ENCODE results near the gene RNASET2. TPM values are rescaled to one million over a fixed set of nuclear protein-coding genes. Genes with fewer than 3 reads are reported as not detected.
"Not testable (repeated sequence)": the region's sequence is repeated elsewhere in the genome, so short reads cannot be mapped to it uniquely, and the experiment has no call there.

RNASET2 gene
- total and polyA plus RNA-seq, 4 donors, result 51.7 to 66.6 (median 58.9) TPM

DNA sequence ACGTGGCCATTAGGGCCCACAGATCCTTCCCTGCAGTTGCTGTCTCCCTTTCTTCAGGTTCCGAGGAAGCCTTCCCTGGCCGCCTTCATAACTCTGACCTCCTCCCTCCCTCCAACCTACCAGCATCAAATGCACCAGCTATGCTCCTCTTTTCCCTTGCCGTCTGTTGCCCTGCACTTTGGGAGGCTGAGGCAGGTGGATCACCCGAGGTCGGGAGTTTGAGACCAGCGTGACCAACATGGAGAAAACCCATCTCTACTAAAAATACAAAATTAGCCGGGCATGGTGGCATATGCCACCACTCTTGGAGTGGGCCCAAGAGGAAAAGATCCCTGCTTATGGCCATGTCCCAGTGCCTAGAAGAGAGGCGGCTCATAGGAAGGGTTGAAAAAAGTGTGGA, 31.8 kb downstream of the RNASET2 start:
- no peak overlapping the region for H3K4me3 ChIP-seq (ENCODE audit: low read depth, low read length)
- no peaks in the 10 kb centered on the region for H3K9me3 ChIP-seq (ENCODE audit: control insufficient read depth, insufficient read depth, low read length)
- WGBS (ENCODE audit: insufficient coverage), result 97% methylated on average over 5 of the region's 9 CpGs
- H3K27me3 ChIP-seq (ENCODE audit: control insufficient read depth, insufficient read depth, low read length), result no peaks in the 10 kb centered on the region
- no peak overlapping the region for H3K27ac ChIP-seq (ENCODE audit: low read depth, low read length)
- peaks cover 13% of the 10 kb centered on the region for H3K36me3 ChIP-seq (ENCODE audit: control insufficient read depth, insufficient read depth, low read length)
- H3K4me1 ChIP-seq (ENCODE audit: control insufficient read depth, insufficient read depth, low read length), result peaks cover 25% of the 10 kb centered on the region
- DNase-seq (ENCODE audit: low read depth in 4 of 6, low spot score in 6 of 6), result no peak

GRCh38 chr6:166922937-166923336, 33.4 kb downstream of the RNASET2 start:
- Histone ChIP-seq H3K4me3 (ENCODE audit: low read depth, low read length) (no peak overlapping the region), H3K36me3 (ENCODE audit: control insufficient read depth, insufficient read depth, low read length) (peaks cover 5% of the 10 kb centered on the region), H3K27me3 (ENCODE audit: control insufficient read depth, insufficient read depth, low read length) (no peaks in the 10 kb centered on the region), H3K9me3 (ENCODE audit: control insufficient read depth, insufficient read depth, low read length) (no peaks in the 10 kb centered on the region), H3K4me1 (ENCODE audit: control insufficient read depth, insufficient read depth, low read length) (peaks cover 12% of the 10 kb centered on the region), H3K27ac (ENCODE audit: low read depth, low read length) (no peak overlapping the region)
- WGBS (ENCODE audit: insufficient coverage), result 100% methylated on average over 3 of the region's 7 CpGs
- no peak for DNase-seq (ENCODE audit: low read depth in 4 of 6, low spot score in 6 of 6)

DNA sequence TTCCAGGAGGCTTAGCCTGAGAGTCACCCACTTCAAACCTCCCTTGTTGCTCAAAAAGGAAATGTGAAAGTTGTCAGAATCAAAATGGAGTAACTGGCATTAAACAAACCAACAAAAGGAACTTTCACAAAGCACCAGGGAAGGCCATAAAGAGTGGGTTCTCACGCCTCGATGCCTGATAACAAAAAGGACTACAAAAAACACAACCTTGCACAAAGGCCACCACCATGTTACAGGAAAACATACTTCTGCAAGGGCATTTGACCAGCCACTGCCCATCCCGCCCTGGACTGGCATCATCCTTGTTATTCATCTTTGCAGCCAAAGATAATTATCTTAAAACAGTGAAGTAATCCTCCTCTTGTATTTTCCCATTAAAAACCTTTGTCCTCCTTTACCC, 34.8 kb downstream of the RNASET2 start:
- DNase-seq (ENCODE audit: low read depth in 4 of 6, low spot score in 6 of 6), result peak in 1 of 6 donors; percentile 39

GRCh38 chr6:166916824-166917223, 39.5 kb downstream of the RNASET2 start:
- Histone ChIP-seq H3K4me3 (ENCODE audit: low read depth, low read length) (no peak overlapping the region), H3K36me3 (ENCODE audit: control insufficient read depth, insufficient read depth, low read length) (no peaks in the 10 kb centered on the region), H3K9me3 (ENCODE audit: control insufficient read depth, insufficient read depth, low read length) (no peaks in the 10 kb centered on the region), H3K4me1 (ENCODE audit: control insufficient read depth, insufficient read depth, low read length) (no peaks in the 10 kb centered on the region), H3K27ac (ENCODE audit: low read depth, low read length) (no peak overlapping the region), H3K27me3 (ENCODE audit: control insufficient read depth, insufficient read depth, low read length) (no peaks in the 10 kb centered on the region)
- DNase-seq (ENCODE audit: low read depth in 4 of 6, low spot score in 6 of 6), result no peak
- WGBS (ENCODE audit: insufficient coverage), result no CpG with 5 or more reads among the region's 2 CpGs

More for the DNA sequence above, 34.8 kb downstream of the RNASET2 start:
- no peaks in the 10 kb centered on the region for H3K9me3 ChIP-seq (ENCODE audit: control insufficient read depth, insufficient read depth, low read length)
- H3K4me3 ChIP-seq (ENCODE audit: low read depth, low read length), result no peak overlapping the region
- 38% methylated on average over 3 of the region's 3 CpGs for WGBS (ENCODE audit: insufficient coverage)
- no peak overlapping the region for H3K27ac ChIP-seq (ENCODE audit: low read depth, low read length)
- H3K27me3 ChIP-seq (ENCODE audit: control insufficient read depth, insufficient read depth, low read length), result no peaks in the 10 kb centered on the region
- H3K4me1 ChIP-seq (ENCODE audit: control insufficient read depth, insufficient read depth, low read length), result peaks cover under 1% of the 10 kb centered on the region
- H3K36me3 ChIP-seq (ENCODE audit: control insufficient read depth, insufficient read depth, low read length), result peaks cover 5% of the 10 kb centered on the region

- not testable (repeated sequence) for H3K36me3 ChIP-seq (ENCODE audit: control insufficient read depth, insufficient read depth, low read length); H3K9me3 ChIP-seq (ENCODE audit: control insufficient read depth, insufficient read depth, low read length); H3K4me1 ChIP-seq (ENCODE audit: control insufficient read depth, insufficient read depth, low read length); H3K27ac ChIP-seq (ENCODE audit: low read depth, low read length); H3K27me3 ChIP-seq (ENCODE audit: control insufficient read depth, insufficient read depth, low read length); DNase-seq (ENCODE audit: low read depth in 4 of 6, low spot score in 6 of 6); H3K4me3 ChIP-seq (ENCODE audit: low read depth, low read length)
- 13% methylated on average over 4 of the region's 8 CpGs for WGBS (ENCODE audit: insufficient coverage)
Observed at GRCh38 chr6:166915484-166915883, 40.9 kb downstream of the RNASET2 start.

GRCh38 chr6:166914952-166915351, 41.4 kb downstream of the RNASET2 start:
- H3K36me3 ChIP-seq (ENCODE audit: control insufficient read depth, insufficient read depth, low read length); H3K9me3 ChIP-seq (ENCODE audit: control insufficient read depth, insufficient read depth, low read length); H3K27ac ChIP-seq (ENCODE audit: low read depth, low read length); H3K4me1 ChIP-seq (ENCODE audit: control insufficient read depth, insufficient read depth, low read length); H3K4me3 ChIP-seq (ENCODE audit: low read depth, low read length); H3K27me3 ChIP-seq (ENCODE audit: control insufficient read depth, insufficient read depth, low read length); DNase-seq (ENCODE audit: low read depth in 4 of 6, low spot score in 6 of 6): not testable (repeated sequence)
- WGBS (ENCODE audit: insufficient coverage), result 100% methylated on average over 1 of the region's 3 CpGs

DNA sequence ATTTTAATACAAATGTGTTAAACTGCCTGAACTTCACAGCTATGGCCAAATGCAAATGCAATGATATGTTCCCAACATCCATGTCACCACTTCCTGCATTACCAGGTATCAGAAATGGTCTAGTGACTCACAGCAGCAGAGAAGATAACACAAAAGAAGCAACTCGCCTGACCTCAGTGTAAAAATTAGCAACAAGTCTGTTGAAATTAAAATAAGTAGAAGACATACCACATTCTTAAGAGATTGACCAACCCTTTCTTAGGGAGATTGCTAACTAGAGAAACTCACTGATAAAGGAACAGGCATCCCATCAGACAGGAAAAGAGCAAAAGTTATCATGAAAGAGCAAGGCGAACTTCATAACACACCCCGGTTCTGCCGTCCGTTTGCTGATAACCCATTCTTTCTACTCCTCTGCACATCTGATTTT, 45.1 kb downstream of the RNASET2 start:
- Histone ChIP-seq H3K4me3 (ENCODE audit: low read depth, low read length) (no peak overlapping the region), H3K36me3 (ENCODE audit: control insufficient read depth, insufficient read depth, low read length) (no peaks in the 10 kb centered on the region), H3K27me3 (ENCODE audit: control insufficient read depth, insufficient read depth, low read length) (no peaks in the 10 kb centered on the region), H3K9me3 (ENCODE audit: control insufficient read depth, insufficient read depth, low read length) (no peaks in the 10 kb centered on the region), H3K27ac (ENCODE audit: low read depth, low read length) (no peak overlapping the region), H3K4me1 (ENCODE audit: control insufficient read depth, insufficient read depth, low read length) (peaks cover 18% of the 10 kb centered on the region)
- 93% methylated on average over 2 of the region's 5 CpGs for WGBS (ENCODE audit: insufficient coverage)
- no peak for DNase-seq (ENCODE audit: low read depth in 4 of 6, low spot score in 6 of 6)

DNA sequence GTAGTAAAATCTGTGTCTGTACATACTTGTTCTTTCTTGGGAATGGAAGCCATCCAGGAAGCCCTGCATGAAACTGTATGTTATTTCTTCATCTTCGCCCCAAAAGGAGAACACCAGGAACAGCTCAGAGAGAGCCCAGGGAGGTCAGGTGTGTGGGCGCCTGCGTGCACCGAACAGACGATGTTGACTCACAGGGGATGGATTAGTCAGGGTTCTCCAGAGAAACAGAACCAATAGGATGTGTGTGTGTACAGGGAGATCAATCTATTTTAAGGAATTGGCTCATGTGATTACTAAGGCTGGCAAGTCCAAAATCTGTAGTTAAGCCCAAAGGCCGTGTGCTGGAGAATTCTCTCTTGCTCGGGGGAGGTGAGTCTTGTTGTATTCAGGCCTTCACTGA, 45.7 kb downstream of the RNASET2 start:
- Histone ChIP-seq H3K9me3 (ENCODE audit: control insufficient read depth, insufficient read depth, low read length) (no peaks in the 10 kb centered on the region), H3K4me3 (ENCODE audit: low read depth, low read length) (no peak overlapping the region), H3K27ac (ENCODE audit: low read depth, low read length) (no peak overlapping the region), H3K4me1 (ENCODE audit: control insufficient read depth, insufficient read depth, low read length) (peaks cover 22% of the 10 kb centered on the region), H3K36me3 (ENCODE audit: control insufficient read depth, insufficient read depth, low read length) (no peaks in the 10 kb centered on the region), H3K27me3 (ENCODE audit: control insufficient read depth, insufficient read depth, low read length) (no peaks in the 10 kb centered on the region)
- 88% methylated on average over 6 of the region's 7 CpGs for whole genome bisulfite sequencing (ENCODE audit: insufficient coverage)
- DNase-seq (ENCODE audit: low read depth in 4 of 6, low spot score in 6 of 6), result no peak

DNA sequence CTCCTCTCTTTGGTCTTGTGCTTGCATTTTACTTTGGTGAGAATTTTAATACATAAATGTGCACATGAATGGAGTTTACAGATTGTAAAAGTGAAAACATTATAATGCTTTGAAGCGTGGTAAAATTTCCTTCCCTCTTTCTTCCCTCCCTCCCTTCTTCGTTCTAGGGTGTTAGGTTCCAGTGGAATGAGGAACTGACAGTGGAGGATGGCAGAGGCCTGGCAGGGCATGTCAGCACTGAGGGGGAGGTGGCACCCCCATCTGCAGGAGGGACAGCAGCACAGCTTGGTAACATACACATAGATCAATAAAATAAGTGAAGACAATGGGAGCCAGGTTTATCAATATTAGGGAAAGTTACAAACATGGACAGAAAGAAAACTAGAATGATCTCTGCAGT, 47.5 kb downstream of the RNASET2 start:
- H3K4me1 ChIP-seq (ENCODE audit: control insufficient read depth, insufficient read depth, low read length), result peaks cover 40% of the 10 kb centered on the region
- no peak for DNase-seq (ENCODE audit: low read depth in 4 of 6, low spot score in 6 of 6)
- H3K27ac ChIP-seq (ENCODE audit: low read depth, low read length), result no peak overlapping the region

DNA sequence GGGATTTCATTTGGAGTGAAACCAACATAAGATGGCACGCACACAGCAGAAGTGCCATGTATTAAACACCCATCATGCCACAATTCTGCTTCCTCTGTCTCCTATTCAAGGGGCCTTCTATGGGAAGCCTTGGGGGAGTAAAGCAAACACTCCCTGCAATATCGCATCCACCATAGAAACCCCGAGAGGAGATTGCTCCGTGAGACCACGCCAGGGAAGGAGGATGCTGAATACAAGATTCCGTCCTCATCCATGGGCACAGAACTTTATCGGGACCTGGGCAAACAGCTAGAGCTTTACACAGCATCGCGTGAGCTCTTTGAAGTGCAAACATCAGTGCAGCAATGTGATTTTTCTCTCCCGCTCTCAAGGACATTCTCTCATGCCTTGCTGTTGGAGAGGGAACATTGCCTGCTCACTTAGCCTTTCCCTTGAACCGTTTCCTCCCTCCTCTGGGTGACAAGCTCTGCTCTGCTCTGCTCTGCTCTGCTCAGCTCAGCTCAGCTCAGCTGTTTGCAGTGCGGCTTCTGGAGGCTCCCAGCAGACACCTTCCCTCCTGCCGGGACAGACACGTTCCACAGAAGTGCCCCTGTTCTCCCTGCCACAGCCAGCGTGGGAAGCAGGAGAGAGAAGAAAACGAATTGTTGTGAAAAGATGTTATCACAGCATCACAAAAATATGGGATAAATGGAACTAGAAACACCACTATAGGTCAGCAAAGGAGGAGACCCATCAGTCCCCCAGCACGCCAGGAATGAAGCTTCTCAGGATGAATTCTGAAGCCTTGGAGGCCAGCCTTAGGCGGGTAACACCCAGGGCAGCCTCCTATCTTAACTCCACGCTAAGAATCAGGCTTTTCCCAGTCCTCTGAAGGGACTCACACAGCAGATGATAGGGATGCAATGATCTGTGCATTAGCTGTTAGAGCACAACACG, 48.2 kb downstream of the RNASET2 start:
- no peak overlapping the region for H3K27ac ChIP-seq (ENCODE audit: low read depth, low read length)
- no peaks in the 10 kb centered on the region for H3K27me3 ChIP-seq (ENCODE audit: control insufficient read depth, insufficient read depth, low read length)
- 57% methylated on average over 8 of the region's 20 CpGs for WGBS (ENCODE audit: insufficient coverage)
- DNase-seq (ENCODE audit: low read depth in 4 of 6, low spot score in 6 of 6), result peak in 1 of 6 donors; percentile 65
- no peak overlapping the region for H3K4me3 ChIP-seq (ENCODE audit: low read depth, low read length)
- H3K4me1 ChIP-seq (ENCODE audit: control insufficient read depth, insufficient read depth, low read length), result peaks cover 46% of the 10 kb centered on the region
- no peaks in the 10 kb centered on the region for H3K36me3 ChIP-seq (ENCODE audit: control insufficient read depth, insufficient read depth, low read length)
- no peaks in the 10 kb centered on the region for H3K9me3 ChIP-seq (ENCODE audit: control insufficient read depth, insufficient read depth, low read length)

More for the DNA sequence above, 47.5 kb downstream of the RNASET2 start:
- no peaks in the 10 kb centered on the region for H3K36me3 ChIP-seq (ENCODE audit: control insufficient read depth, insufficient read depth, low read length)
- H3K9me3 ChIP-seq (ENCODE audit: control insufficient read depth, insufficient read depth, low read length), result no peaks in the 10 kb centered on the region
- no peak overlapping the region for H3K4me3 ChIP-seq (ENCODE audit: low read depth, low read length)
- H3K27me3 ChIP-seq (ENCODE audit: control insufficient read depth, insufficient read depth, low read length), result no peaks in the 10 kb centered on the region
- no CpG with 5 or more reads among the region's 2 CpGs for WGBS (ENCODE audit: insufficient coverage)
